Measurements from ENCODE around the gene TREX2.

Gene TREX2

GRCh38 chrX:153475271-153475670, 29.4 kb upstream of the TREX2 start:
- no peak for DNase-seq

- peak in 1 of 2 experiments; percentile 2 for DNase-seq
Observed at GRCh38 chrX:153474718-153475117, 28.9 kb upstream of the TREX2 start.

GRCh38 chrX:153474266-153474665, 28.4 kb upstream of the TREX2 start:
- no peak for DNase-seq

GRCh38 chrX:153473126-153473525, 27.3 kb upstream of the TREX2 start:
- DNase-seq: no peak

- no peak for DNase-seq
Observed at GRCh38 chrX:153471663-153472280, 25.9 kb upstream of the TREX2 start.

GRCh38 chrX:153470411-153471363, 24.8 kb upstream of the TREX2 start, which contains the start of gene HAUS7:
HAUS7 (minus strand) TSS chrX:153470576; CDS start chrX:153470557, 19 bp downstream.
- DNase-seq: peak; percentile 68 to 71

GRCh38 chrX:153469811-153470410, 24.1 kb upstream of the TREX2 start:
- DNase-seq: no peak

GRCh38 chrX:153468008-153468580, 22.2 kb upstream of the TREX2 start:
- no peak for DNase-seq

GRCh38 chrX:153465691-153466380, 20.0 kb upstream of the TREX2 start:
- DNase-seq: no peak

- DNase-seq: no peak
Observed at GRCh38 chrX:153464116-153464515, 18.3 kb upstream of the TREX2 start.

GRCh38 chrX:153463556-153463955, 17.7 kb upstream of the TREX2 start:
- DNase-seq: no peak

GRCh38 chrX:153463031-153463430, 17.2 kb upstream of the TREX2 start:
- no peak for DNase-seq

- no peak for DNase-seq
Observed at GRCh38 chrX:153462291-153462690, 16.4 kb upstream of the TREX2 start.

- DNase-seq: peak; percentile 13 to 24
Observed at GRCh38 chrX:153460826-153461225, 15.0 kb upstream of the TREX2 start.

- DNase-seq: no peak
Observed at GRCh38 chrX:153459986-153460385, 14.1 kb upstream of the TREX2 start.

- no peak for DNase-seq
Observed at GRCh38 chrX:153458476-153458875, 12.6 kb upstream of the TREX2 start.

GRCh38 chrX:153457827-153458466, 12.1 kb upstream of the TREX2 start:
- no peak for DNase-seq

GRCh38 chrX:153457136-153457825, 11.4 kb upstream of the TREX2 start:
- no peak for DNase-seq

- no peak for DNase-seq
Observed at GRCh38 chrX:153456704-153457103, 10.8 kb upstream of the TREX2 start.

- DNase-seq: no peak
Observed at GRCh38 chrX:153456161-153456560, 10.3 kb upstream of the TREX2 start.

GRCh38 chrX:153455571-153455970, 9.7 kb upstream of the TREX2 start:
- DNase-seq: no peak
